Naive thymus-derived CD4-positive, alpha-beta T cell (primary cell): Measurements from ENCODE around the gene LMTK2. TPM values are rescaled to one million over a fixed set of nuclear protein-coding genes. Genes with fewer than 3 reads are reported as not detected.

Experiments used
- ATAC-seq: fragments of 150-1000 bp; cut with Tn5 transposase; 2 replicates; pipeline ENCODE4 v1.10.0; 2021; ENCODE audit warnings: mild to moderate bottlenecking, moderate library complexity
- CTCF ChIA-PET: fragments of 350-600 bp; sonication (Branson Sonifier 250); formaldehyde crosslinking; loops from one replicate; lab custom pipeline; 2021; ENCODE audit warnings: antibody characterized with exemption; lab: Charles Lee
- POLR2A ChIA-PET: fragments of 350-600 bp; sonication (Branson Sonifier 250); formaldehyde crosslinking; loops from one replicate; lab custom pipeline; 2021; ENCODE audit warnings: antibody characterized with exemption, inconsistent platforms; lab: Charles Lee
- DNase-seq, 9 donors: peaks; one replicate each; pipeline versions ENCODE4 v3.0.0 to v3.0.0-alpha.2; 2020 to 2022; ENCODE audit warnings: mixed read lengths in 1 of 9
- H3K27ac ChIP-seq: one replicate; pipeline ENCODE4 v1.7.0; 2013; ENCODE audit warnings: mild to moderate bottlenecking, low read depth, low read length, moderate library complexity
- H3K27me3 ChIP-seq, 2 donors: one replicate each; pipeline ENCODE4 v1.7.0; 2013; ENCODE audit warnings: low read length in 2 of 2, mild to moderate bottlenecking in 2 of 2, moderate library complexity in 2 of 2; ENCODE audit not compliant: control insufficient read depth in 2 of 2, insufficient read depth in 2 of 2
- H3K36me3 ChIP-seq, 3 experiments: 1 replicate in 2 of 3; 2 replicates in 1 of 3; pipeline ENCODE4 v1.7.0; 2013; ENCODE audit warnings: low read length in 3 of 3, mild to moderate bottlenecking in 3 of 3, moderate library complexity in 1 of 3; ENCODE audit not compliant: insufficient read depth in 3 of 3, control insufficient read depth in 2 of 3
- H3K4me1 ChIP-seq, 2 donors: one replicate each; pipeline ENCODE4 v1.7.0; 2013; ENCODE audit warnings: low read length in 2 of 2, mild to moderate bottlenecking in 2 of 2, moderate library complexity in 1 of 2; ENCODE audit not compliant: control insufficient read depth in 2 of 2, insufficient read depth in 2 of 2
- H3K4me3 ChIP-seq: 2 replicates; pipeline ENCODE4 v1.7.0; 2013; ENCODE audit warnings: mild to moderate bottlenecking, low read length
- H3K9me3 ChIP-seq, 3 experiments: 1 replicate in 2 of 3; 2 replicates in 1 of 3; pipeline ENCODE4 v1.7.0; 2013; ENCODE audit warnings: low read length in 3 of 3; ENCODE audit not compliant: control insufficient read depth in 2 of 3
- H3K27ac Mint-ChIP-seq, 9 donors: one replicate each; pipeline ENCODE4 v1.8.0; 2020 to 2022; ENCODE audit warnings: mixed read lengths in 9 of 9, mild to moderate bottlenecking in 8 of 9, moderate library complexity in 5 of 9, inconsistent platforms in 2 of 9
- H3K27me3 Mint-ChIP-seq, 5 donors: one replicate each; pipeline ENCODE4 v1.8.0; 2021 to 2022; ENCODE audit warnings: mixed read lengths in 5 of 5, mild to moderate bottlenecking in 1 of 5
- H3K36me3 Mint-ChIP-seq, 5 donors: one replicate each; pipeline ENCODE4 v1.8.0; 2020 to 2022; ENCODE audit warnings: mixed read lengths in 5 of 5, mild to moderate bottlenecking in 3 of 5, inconsistent platforms in 1 of 5
- H3K4me1 Mint-ChIP-seq, 7 donors: one replicate each; pipeline ENCODE4 v1.8.0; 2020 to 2022; ENCODE audit warnings: mixed read lengths in 7 of 7, mild to moderate bottlenecking in 3 of 7, inconsistent platforms in 1 of 7
- H3K4me3 Mint-ChIP-seq, 10 donors: one replicate each; pipeline ENCODE4 v1.8.0; 2020 to 2022; ENCODE audit warnings: mild to moderate bottlenecking in 10 of 10, mixed read lengths in 10 of 10, moderate library complexity in 6 of 10, inconsistent platforms in 2 of 10
- H3K9me3 Mint-ChIP-seq, 11 donors: one replicate each; pipeline ENCODE4 v1.8.0; 2020 to 2022; ENCODE audit warnings: mixed read lengths in 11 of 11, mild to moderate bottlenecking in 4 of 11, inconsistent platforms in 1 of 11, moderate library complexity in 1 of 11
- intact Hi-C, 2 donors: fragments of 100-400 bp; cut with micrococcal nuclease; formaldehyde crosslinking; loops; one replicate each; pipeline ENCODE4 v1.15.1; 2023
- polyA plus RNA-seq, 2 donors: library from polyadenylated mRNA; unstranded; fragments of 300-500 nt; fragmentation: Illumina TruSeq; gene quantifications; one replicate each; pipeline ENCODE4 v1.2.3, GENCODE V29; 2021
- total RNA-seq, 6 experiments: library from RNA in 5 of 6; stranded (reverse) in 5 of 6; gene quantifications; 1 replicate in 5 of 6; 2 replicates in 1 of 6; pipeline ENCODE4 v1.2.3 and lab custom pipeline; 2021 to 2026

Gene LMTK2
- total and polyA plus RNA-seq, 7 experiments from 2014 or later = 2.2 to 29.1 (median 18.1) TPM

DNA sequence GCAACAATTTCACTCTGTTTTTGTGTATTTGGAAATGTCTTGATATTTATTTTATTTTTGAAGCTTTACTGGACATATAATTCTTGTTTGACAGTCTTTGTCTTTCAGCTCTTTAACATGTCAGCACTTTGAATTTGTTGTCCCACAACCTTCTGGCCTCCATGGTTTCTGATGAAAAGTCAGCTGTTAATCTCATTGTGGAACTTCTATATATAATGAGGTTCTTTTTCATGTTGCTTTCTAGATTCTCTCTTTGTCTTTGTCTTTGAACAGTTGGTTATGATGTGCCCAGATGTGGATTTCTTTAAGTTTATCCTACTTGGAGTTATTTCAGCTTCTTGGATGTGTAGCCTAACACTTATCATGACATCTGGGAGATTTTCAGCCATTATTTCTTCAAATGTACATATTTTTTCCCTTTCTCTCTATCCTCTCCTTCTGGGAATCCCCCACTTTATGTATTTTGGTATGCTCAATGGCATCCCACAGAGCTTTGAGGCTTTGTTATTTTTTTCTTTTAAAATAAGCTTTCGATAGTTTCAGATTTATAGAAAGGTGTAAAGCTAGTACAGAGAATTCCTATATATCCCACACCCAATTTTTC is 9.5 kb upstream of the LMTK2 start:
- Histone ChIP-seq H3K27ac (no peak overlapping the region), H3K4me3 (no peak overlapping the region), H3K9me3 (peaks cover 0 to 28% (median 3%) of the 10 kb centered on the region in 3 experiments), H3K36me3 (no peaks in the 10 kb centered on the region), H3K27me3 (no peaks in the 10 kb centered on the region), H3K4me1 (no peaks in the 10 kb centered on the region)
- no peak for ATAC-seq
- Mint-ChIP-seq H3K4me1 (no peaks in the 10 kb centered on the region), H3K27ac (no peak overlapping the region), H3K9me3 (peaks cover 10 to 80% (median 42%) of the 10 kb centered on the region in 11 donors), H3K36me3 (peaks cover 0 to 27% (median 0%) of the 10 kb centered on the region in 5 donors), H3K27me3 (peaks cover 22 to 32% (median 22%) of the 10 kb centered on the region in 5 donors), H3K4me3 (no peak overlapping the region)
- CTCF ChIA-PET = interaction anchor here (0.6 kb wide), 2 partner anchors 9 to 272 kb away, joined by 3 read pairs; no protein-coding TSS in a partner anchor
- intact Hi-C loops = no loop called here
- DNase-seq = no peak
- POLR2A ChIA-PET = interaction anchor here (0.8 kb wide), 1 partner anchor 81 kb away, joined by 3 read pairs; no protein-coding TSS in a partner anchor

DNA sequence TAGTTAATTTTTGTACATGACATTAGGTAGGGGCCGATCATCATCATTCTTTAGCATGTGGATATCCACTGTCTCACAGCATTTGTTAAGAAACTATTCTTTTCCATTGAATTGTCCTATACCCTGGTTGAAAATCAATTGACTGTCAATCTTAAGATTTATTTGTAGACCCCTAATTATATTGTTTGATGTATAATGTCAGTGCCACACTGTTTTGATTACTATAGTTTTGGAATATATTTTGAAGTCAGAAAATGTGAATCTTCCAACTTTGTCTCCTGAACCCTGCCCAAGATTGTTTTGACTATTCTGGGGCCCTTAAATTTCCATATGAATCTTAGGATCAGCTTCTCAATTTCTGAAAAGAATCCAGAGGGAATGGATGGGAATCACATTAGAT is 6.6 kb upstream of the LMTK2 start:
- H3K27me3 ChIP-seq = no peaks in the 10 kb centered on the region
- no peak for DNase-seq
- POLR2A ChIA-PET = no interaction called here
- Mint-ChIP-seq H3K27ac (no peak overlapping the region), H3K27me3 (peaks cover 13 to 37% (median 26%) of the 10 kb centered on the region in 5 donors), H3K36me3 (peaks cover 0 to 23% (median 0%) of the 10 kb centered on the region in 5 donors), H3K4me3 (no peak overlapping the region), H3K4me1 (no peaks in the 10 kb centered on the region), H3K9me3 (peaks cover 7 to 67% (median 34%) of the 10 kb centered on the region in 11 donors)
- H3K27ac ChIP-seq = no peak overlapping the region
- CTCF ChIA-PET = no interaction called here
- no peaks in the 10 kb centered on the region for H3K4me1 ChIP-seq
- intact Hi-C loops = no loop called here
- no peak for ATAC-seq
- H3K9me3 ChIP-seq = peaks cover 0 to 30% (median 3%) of the 10 kb centered on the region in 3 experiments
- no peaks in the 10 kb centered on the region for H3K36me3 ChIP-seq
- no peak overlapping the region for H3K4me3 ChIP-seq

DNA sequence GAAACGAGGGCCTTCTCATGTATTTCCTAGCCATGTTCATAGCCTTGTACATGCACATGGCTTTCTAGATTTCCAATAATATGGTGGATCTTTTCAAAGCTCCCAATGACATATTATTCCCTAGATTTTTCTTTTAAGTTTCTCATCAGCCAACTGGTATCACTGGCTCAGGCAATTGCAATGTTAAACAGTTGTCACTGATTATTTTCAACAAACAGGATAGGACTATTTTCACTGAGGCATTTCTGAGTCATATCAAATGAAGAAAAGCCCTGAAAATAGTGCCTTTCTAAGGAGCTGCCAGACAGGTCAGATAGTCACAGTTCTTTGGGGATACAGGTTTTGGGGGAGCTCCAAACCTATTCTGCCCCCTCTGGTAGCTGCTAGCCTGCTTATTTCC is 4.5 kb upstream of the LMTK2 start:
- ChIA-PET CTCF (interaction anchor here (1.2 kb wide), 1 partner anchor 66 kb away, joined by 4 read pairs; no protein-coding TSS in a partner anchor), POLR2A (no interaction called here)
- H3K9me3 Mint-ChIP-seq = peaks cover 3 to 46% (median 22%) of the 10 kb centered on the region in 11 donors
- peaks cover 0 to 4% (median 0%) of the 10 kb centered on the region in 3 experiments for H3K36me3 ChIP-seq
- no peak overlapping the region for H3K4me3 ChIP-seq
- H3K9me3 ChIP-seq = peaks cover 0 to 23% (median 3%) of the 10 kb centered on the region in 3 experiments
- peaks cover 0 to 5% of the 10 kb centered on the region in 2 donors for H3K4me1 ChIP-seq
- H3K27me3 ChIP-seq = no peaks in the 10 kb centered on the region
- intact Hi-C loops = no loop called here
- no peak overlapping the region for H3K27ac Mint-ChIP-seq
- no peak overlapping the region for H3K4me3 Mint-ChIP-seq
- DNase-seq (no peak), ATAC-seq (no peak)
- H3K36me3 Mint-ChIP-seq = peaks cover 0 to 15% (median 0%) of the 10 kb centered on the region in 5 donors
- H3K27ac ChIP-seq = no peak overlapping the region
- H3K27me3 Mint-ChIP-seq = peaks cover 6 to 32% (median 19%) of the 10 kb centered on the region in 5 donors
- H3K4me1 Mint-ChIP-seq = peaks cover 4 to 9% (median 5%) of the 10 kb centered on the region in 7 donors

DNA sequence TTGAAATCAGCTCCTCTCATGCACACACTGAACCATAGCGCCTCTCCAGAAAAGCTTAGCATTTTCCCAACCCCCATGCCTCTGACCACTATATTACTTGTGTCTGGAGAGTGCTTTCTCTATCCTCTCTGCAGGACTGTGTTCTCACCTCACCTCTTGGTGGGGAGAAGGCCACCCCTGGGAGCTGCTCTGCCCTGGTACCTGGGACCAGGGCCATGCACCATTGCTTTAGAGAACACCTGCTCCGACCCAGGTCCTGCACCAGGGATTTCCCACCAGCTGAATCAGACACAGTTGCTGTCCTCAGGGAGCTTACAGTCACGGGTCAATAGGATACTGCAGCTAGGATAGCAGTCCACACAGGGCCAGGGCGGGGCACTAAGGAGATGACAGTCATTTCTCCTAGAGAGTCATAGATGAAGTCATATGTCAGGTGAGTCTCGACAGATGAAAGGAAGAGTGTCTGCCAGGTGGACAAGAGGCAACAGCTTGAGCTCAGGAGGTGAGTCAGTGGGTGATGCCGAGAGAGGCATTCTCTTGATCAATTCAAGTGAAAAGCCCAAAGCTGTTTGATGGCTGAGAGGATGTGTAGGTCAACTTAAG is 619 bp upstream of the LMTK2 start:
- Histone ChIP-seq H3K27ac (no peak overlapping the region), H3K4me1 (peaks cover 10 to 26% of the 10 kb centered on the region in 2 donors), H3K4me3 (no peak overlapping the region), H3K36me3 (peaks cover 0 to 4% (median 0%) of the 10 kb centered on the region in 3 experiments), H3K9me3 (peaks cover 0 to 6% (median 0%) of the 10 kb centered on the region in 3 experiments), H3K27me3 (no peaks in the 10 kb centered on the region)
- H3K4me3 Mint-ChIP-seq = peak overlapping the region; percentile 88 to 99 (median 96)
- ChIA-PET POLR2A (interaction anchor here (1.0 kb wide), 2 partner anchors 62 to 145 kb away, joined by 5 to 8 read pairs; no protein-coding TSS in a partner anchor), CTCF (interaction anchor here (0.7 to 2.1 kb wide), 4 partner anchors 16 to 68 kb away, joined by 3 to 20 read pairs (median 7); no protein-coding TSS in a partner anchor)
- peaks cover 0 to 13% (median 4%) of the 10 kb centered on the region in 11 donors for H3K9me3 Mint-ChIP-seq
- H3K27ac Mint-ChIP-seq = peak overlapping the region in 8 of 9 donors; percentile 22 to 97 (median 76)
- H3K36me3 Mint-ChIP-seq = peaks cover 0 to 4% (median 0%) of the 10 kb centered on the region in 5 donors
- peaks cover 22 to 43% (median 40%) of the 10 kb centered on the region in 7 donors for H3K4me1 Mint-ChIP-seq
- peak in 2 of 9 donors; percentile 20 to 23 for DNase-seq
- intact Hi-C loops = loop anchor here (1.0 to 2.0 kb wide), 11 partner anchors 25 to 1785 kb away; partner anchors contain the start of genes BRI3 (in 2 of the 2), ASNS (in 1 of the 2), SDHAF3 (in 1 of the 2) and TECPR1 (in 1 of the 2)
- peaks cover 0 to 15% (median 8%) of the 10 kb centered on the region in 5 donors for H3K27me3 Mint-ChIP-seq
- ATAC-seq = no peak

DNA sequence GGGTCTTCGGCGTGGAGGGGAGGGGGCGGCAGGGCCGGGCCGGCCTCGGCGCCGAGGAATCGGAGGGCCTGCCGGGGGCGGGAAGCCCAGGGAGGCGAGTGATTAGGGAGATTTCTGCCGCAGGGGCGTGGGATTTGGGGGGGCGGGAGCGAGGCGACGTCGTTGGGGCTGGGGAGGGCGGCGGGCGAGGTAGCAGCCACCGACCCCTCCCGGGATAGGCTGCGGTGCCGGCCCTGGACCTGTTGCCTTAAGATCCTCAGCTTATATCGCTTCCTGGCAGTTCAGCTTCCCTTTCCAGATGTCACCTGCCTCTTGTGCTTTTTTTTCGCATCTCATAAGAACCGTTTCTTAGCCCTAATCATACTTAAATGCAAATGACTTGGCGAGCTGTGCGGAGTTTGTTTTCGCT is 655 bp downstream of the LMTK2 start:
- DNase-seq = peak in 2 of 9 donors; percentile 13 to 15
- H3K27ac ChIP-seq = peak overlapping the region; percentile 92
- peak overlapping the region; percentile 66 for H3K4me3 ChIP-seq
- H3K9me3 Mint-ChIP-seq = peaks cover 0 to 3% (median 0%) of the 10 kb centered on the region in 11 donors
- ChIA-PET CTCF (interaction anchor here (1.4 kb wide), 1 partner anchor 59 kb away, joined by 4 read pairs; no protein-coding TSS in a partner anchor), POLR2A (no interaction called here)
- intact Hi-C loops = loop anchor here in 1 of 2 donors (2.0 kb wide), 1 partner anchor 1787 kb away; no protein-coding TSS in a partner anchor
- H3K36me3 ChIP-seq = peaks cover 0 to 4% (median 0%) of the 10 kb centered on the region in 3 experiments
- H3K4me3 Mint-ChIP-seq = peak overlapping the region; percentile 90 to 99 (median 96)
- no peak for ATAC-seq
- H3K36me3 Mint-ChIP-seq = peaks cover 0 to under 1% (median 0%) of the 10 kb centered on the region in 5 donors
- H3K27me3 ChIP-seq = no peaks in the 10 kb centered on the region
- peak overlapping the region in 8 of 9 donors; percentile 53 to 91 (median 77) for H3K27ac Mint-ChIP-seq
- peaks cover 0 to under 1% (median 0%) of the 10 kb centered on the region in 3 experiments for H3K9me3 ChIP-seq
- peaks cover 23 to 56% (median 53%) of the 10 kb centered on the region in 7 donors for H3K4me1 Mint-ChIP-seq
- peaks cover 10 to 26% of the 10 kb centered on the region in 2 donors for H3K4me1 ChIP-seq
- H3K27me3 Mint-ChIP-seq = peaks cover 0 to 9% (median 5%) of the 10 kb centered on the region in 5 donors
